HG02852 (cell line): Measurements from ENCODE around the gene SPG7.

Experiments
- ATAC-seq: cut with Tn5 transposase; IDR thresholded peaks from one replicate; pipeline ENCODE4 v1.9.1; 2021; ENCODE audit warnings: mild to moderate bottlenecking, moderate library complexity; ENCODE audit not compliant: unreplicated experiment

The SPG7 gene

GRCh38 chr16:89484923-89485679 is 23.1 kb upstream of the SPG7 start:
- ATAC-seq = peak; percentile 41

DNA sequence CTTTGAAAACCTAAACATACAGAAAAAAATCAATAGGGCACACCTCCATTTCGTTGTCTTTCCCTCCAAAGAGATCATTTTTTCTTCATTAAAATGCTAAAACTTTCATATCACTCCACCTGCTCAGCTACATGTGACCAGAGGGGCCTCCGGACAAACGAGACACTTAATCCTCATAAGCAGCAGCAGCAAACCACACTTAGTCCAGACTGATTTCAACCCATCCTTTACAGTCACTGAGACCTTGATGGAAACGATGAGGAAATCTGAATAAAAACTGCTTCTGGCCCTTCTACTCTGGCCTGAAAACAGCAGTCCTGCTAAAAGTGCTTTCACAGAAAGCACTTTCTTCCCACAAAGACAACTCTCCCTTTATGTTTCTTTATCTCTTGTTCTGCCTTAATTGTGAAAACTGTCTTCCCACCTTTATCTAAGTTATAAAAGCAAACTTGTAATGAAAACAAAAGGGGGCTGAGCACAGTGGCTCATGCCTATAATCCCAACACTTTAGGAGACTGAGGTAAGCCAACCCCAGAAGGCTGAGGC is 22.4 kb upstream of the SPG7 start:
- no peak for ATAC-seq

GRCh38 chr16:89489040-89489897 is 18.9 kb upstream of the SPG7 start:
- ATAC-seq = no peak

- no peak for ATAC-seq
These were observed 18.2 kb upstream of the SPG7 start for GRCh38 chr16:89489898-89490438.

GRCh38 chr16:89490439-89491237 is 17.6 kb upstream of the SPG7 start, which contains the start of gene ANKRD11:
Gene ANKRD11, minus strand, starts transcription at chr16:89490561. Its CDS starts 173,542 bp downstream, at chr16:89317019.
- ATAC-seq = peak; percentile 77

GRCh38 chr16:89491238-89491869 is 16.8 kb upstream of the SPG7 start:
- no peak for ATAC-seq

- ATAC-seq = no peak
These were observed 16.1 kb upstream of the SPG7 start for GRCh38 chr16:89491974-89492687.

GRCh38 chr16:89493776-89494175 is 14.4 kb upstream of the SPG7 start:
- ATAC-seq = no peak

DNA sequence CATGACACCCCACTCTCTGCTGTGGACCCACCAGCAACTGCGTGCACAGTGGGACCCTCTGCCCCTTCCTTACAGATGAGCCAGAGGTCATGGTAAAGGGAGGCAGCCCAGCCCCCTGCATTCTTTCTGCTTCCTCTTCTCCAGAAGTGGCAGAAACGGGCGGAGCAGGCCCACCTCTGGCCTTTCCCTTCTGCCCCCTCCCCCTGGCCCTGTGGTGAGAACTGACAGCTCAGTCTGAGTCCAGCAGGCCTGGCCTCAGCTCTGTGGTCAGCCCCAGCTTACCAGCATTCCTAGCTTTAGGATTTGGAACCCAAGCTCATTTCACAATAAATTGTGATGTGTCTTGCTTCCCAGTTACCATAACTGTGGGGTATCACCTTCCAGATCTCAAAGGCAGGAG is 13.1 kb upstream of the SPG7 start:
- no peak for ATAC-seq

DNA sequence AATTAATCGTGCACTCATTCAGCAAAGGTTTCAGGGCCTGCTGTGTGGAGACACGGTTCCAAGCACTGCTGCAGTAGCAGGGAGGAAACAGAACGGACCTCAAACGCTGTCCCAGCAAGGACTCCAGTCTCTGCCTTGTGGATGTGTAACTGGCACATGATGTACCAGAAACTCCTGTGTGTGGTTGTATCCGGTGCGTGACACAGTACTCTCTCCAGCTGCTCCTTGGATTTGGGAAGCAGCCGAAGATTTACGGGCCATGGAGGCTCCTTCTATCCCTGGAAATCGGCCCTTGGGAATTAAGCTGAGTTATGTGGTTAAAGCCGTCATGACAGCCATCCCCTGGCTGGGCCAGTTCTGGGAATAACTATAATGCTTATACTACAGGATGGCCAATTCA is 9.4 kb upstream of the SPG7 start:
- no peak for ATAC-seq

- no peak for ATAC-seq
These were observed 8.4 kb upstream of the SPG7 start for GRCh38 chr16:89499767-89500166.

GRCh38 chr16:89502081-89502843 is 5.9 kb upstream of the SPG7 start:
- ATAC-seq = no peak

- no peak for ATAC-seq
These were observed 4.1 kb upstream of the SPG7 start for GRCh38 chr16:89504091-89504490.

DNA sequence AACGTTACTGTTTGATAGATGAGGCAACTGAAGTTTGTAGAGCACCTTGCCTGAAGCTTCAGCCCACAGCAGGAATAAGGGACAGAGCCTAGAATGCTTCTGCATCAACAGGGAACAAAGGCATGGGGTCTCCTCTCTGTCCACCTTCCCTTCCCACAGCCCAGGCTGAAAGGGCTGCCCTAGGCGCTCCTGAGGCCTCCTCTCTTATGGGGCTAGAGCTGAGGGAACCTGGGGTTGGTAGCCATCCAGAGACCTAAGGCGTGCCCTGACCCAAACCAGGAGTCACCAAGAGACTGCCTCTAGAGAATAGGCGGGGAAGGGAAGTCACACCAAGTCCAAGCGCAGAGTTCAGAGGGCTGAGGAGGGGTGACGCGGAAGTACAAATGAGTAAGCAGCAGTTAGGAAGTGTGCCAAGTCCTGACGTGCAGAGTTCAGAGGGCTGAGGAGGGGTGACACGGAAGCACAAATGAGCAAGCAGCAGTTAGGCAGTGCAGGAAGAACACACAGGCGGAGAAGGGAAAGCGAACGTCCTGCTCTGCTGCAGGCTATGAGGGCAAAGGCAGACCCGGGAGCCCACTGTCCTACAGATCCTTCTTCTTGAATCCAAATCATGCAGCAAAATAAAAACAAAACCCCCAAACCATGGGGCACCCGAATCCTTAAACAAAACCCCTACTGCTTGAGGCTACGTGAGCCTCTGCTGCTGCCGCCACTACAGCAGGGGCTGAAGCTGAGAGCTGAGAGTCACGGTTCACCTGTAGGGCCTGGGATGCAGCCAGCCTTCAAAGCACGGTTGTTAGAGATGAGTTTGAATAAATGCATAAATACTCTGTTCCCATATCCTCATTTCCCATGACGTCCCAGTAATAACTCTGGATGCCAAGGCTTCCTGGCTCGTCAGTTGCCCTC is 2.7 kb upstream of the SPG7 start:
- no peak for ATAC-seq

DNA sequence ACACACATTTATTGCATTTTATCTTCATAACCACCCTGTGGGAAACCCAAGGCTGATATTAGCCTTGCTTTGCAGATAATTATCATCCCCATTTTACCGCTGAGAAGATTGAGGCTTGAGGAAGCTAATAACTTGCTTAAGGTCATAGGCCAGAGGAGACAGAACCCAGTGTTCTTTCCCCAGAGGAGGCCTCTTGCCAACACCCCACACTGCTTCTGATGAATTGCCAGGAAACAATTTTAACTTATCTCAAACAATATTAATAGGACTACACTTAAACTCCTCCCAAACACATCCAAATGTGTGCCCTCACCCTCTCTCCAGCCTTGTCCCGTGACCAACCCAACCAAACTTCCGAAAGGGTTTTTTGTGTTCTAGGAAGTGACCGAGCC is 2.1 kb upstream of the SPG7 start:
- ATAC-seq = no peak

DNA sequence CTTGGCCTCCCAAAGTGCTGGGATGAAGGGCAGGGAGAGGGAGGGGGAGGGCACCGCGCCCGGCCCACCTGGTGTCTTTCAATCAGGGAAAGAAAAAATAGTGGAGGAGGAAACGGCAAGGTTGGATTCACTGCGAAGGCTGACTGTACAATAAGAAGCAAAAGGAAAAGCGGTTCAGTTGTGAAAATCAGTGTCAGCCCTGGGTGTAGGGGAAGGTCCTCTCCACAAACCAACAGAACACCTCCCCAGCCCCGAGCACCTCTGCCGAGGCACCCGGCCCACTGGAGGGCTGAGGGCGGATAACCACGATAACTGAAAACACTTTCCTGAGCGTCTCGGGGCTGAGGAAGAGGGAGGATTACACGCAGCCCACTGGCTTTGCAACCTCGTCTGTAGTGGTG is 1.4 kb upstream of the SPG7 start:
- ATAC-seq = no peak

GRCh38 chr16:89507214-89507833 is 879 bp upstream of the SPG7 start:
- peak; percentile 16 for ATAC-seq
